Cardiac muscle cell (in vitro differentiated cells and primary cell): Measurements from ENCODE around the gene TNS1. TPM values are rescaled to one million over a fixed set of nuclear protein-coding genes. Genes with fewer than 3 reads are reported as not detected.

Experiments used
- DNase-seq, 2 donors: peaks; one replicate each; pipeline versions ENCODE4 v3.0.0 to v3.0.0-alpha.2; 2010 to 2017; ENCODE audit warnings: low read depth in 1 of 2, low spot score in 1 of 2
- H3K27ac ChIP-seq: fragments of 200-600 bp; sonication (generic); 2 replicates; pipeline ENCODE4 v1.5.1; 2016
- H3K27me3 ChIP-seq: fragments of 200-600 bp; sonication (generic); 2 replicates; pipeline ENCODE4 v1.6.0; 2016; ENCODE audit warnings: control low read depth
- H3K36me3 ChIP-seq: fragments of 200-600 bp; sonication (generic); 2 replicates; pipeline ENCODE4 v1.5.1; 2016; ENCODE audit warnings: control low read depth
- H3K4me1 ChIP-seq: fragments of 200-600 bp; sonication (generic); 2 replicates; pipeline ENCODE4 v1.8.1; 2017; ENCODE audit warnings: low read depth, mild to moderate bottlenecking, mixed run types
- H3K4me3 ChIP-seq: fragments of 200-600 bp; sonication (generic); 2 replicates; pipeline ENCODE4 v1.5.1; 2016; ENCODE audit warnings: mild to moderate bottlenecking
- H3K9me3 ChIP-seq: fragments of 200-600 bp; sonication (generic); 2 replicates; pipeline ENCODE4 v1.5.1; 2017; ENCODE audit warnings: low read depth, mild to moderate bottlenecking, control low read depth
- polyA plus RNA-seq: library from polyadenylated mRNA; unstranded; fragments of >200 nt; fragmentation: Nextera tagmentation; extraction: Ambion mirVana; gene quantifications from 2 replicates; pipeline ENCODE4 v1.2.1, GENCODE V29; 2016
- total RNA-seq: library from RNA; depleted of rRNA; stranded (reverse); fragments of >200 nt; gene quantifications from 2 replicates; pipeline ENCODE4 v1.2.3, GENCODE V29; 2016
- TF ChIP-seq, protein P1 (sequence below): IDR thresholded peaks from 2 replicates; pipeline ENCODE4 v1.5.1; 2012; ENCODE audit warnings: low read depth, mild to moderate bottlenecking, low read length

Gene TNS1
- total and polyA plus RNA-seq, 2 experiments from 2014 or later: 16.7 to 44.3 TPM

DNA sequence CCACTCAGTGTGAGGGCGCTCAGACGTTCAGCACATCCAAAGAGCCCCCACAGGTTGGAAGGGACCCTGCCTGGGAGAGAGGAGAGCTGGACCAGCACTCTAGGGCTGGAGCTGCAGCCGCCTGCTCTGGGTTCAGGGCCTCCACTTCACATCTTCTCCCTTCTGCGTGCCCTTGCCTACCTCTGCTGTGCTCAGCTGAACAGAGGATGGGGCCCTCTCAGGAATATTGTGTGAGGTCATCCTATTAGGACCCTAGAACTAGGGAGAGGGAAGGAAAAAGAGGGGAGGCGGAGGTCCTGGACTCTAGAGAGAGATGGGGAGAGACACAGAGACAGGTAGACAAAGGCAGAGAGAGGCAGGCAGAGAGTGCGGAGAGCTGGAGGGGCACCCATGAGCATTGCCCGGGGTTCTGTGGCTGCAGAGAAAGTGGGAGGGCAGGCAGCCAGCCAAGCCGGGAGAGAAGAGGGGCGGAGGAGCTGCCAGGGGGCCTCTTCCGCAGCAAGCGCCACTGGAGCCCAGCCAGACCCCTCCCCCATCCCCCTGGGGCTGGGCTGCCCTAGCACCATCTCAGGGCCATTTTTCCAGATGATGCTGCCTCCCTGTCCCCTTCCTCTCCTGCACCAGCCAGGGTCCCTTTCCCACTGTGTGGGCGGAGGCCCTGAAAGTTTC is 8.3 kb upstream of the TNS1 start:
- no peak overlapping the region for H3K4me3 ChIP-seq

DNA sequence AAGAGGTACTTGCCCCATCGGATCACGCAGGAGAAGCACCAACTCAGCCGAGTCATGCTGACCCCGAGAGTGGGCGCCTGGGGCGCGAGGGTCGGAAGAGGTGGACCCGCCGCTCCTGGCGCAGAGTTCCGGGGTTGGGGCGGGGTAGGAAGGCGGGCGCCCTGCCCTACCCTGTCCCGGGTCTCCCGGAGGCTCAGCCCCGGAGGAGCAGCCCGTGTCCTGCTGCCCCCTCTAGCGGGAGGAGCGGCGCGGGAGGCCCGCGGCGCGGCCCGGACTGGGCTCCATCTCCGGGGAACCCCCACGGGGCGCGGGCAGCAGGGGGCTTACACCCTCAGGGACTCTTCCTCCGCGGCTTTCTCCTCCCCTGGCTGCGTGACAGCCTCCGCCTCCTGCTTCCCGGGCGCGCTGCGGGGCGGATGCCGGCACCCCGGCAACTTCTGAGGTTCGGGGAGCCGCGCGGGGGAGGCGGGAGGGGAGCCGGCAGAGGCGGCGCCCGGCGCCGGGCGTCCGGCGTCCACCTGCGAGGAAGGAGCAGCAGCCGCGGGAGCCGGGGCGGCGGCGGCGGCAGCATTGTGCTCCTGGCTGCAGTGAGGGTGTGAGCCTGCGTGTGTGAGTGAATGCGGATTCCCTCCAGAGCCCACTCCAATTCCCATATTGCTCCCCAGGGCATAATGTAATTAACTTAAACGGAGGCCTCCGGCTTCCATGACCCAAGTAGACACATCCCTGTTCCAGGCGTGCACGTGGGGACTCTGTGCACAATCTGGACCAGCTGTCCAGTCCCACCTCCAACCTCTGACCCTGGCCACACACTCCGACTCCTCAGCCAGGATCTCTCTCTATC is 7.6 kb upstream of the TNS1 start:
- Histone ChIP-seq H3K4me3 (peak overlapping the region; percentile 29), H3K27me3 (peaks cover 49% of the 10 kb centered on the region), H3K27ac (no peak overlapping the region), H3K36me3 (no peaks in the 10 kb centered on the region), H3K4me1 (no peaks in the 10 kb centered on the region), H3K9me3 (no peaks in the 10 kb centered on the region)
- DNase-seq: peak; percentile 56 to 66
- TF ChIP-seq, protein P1, sequence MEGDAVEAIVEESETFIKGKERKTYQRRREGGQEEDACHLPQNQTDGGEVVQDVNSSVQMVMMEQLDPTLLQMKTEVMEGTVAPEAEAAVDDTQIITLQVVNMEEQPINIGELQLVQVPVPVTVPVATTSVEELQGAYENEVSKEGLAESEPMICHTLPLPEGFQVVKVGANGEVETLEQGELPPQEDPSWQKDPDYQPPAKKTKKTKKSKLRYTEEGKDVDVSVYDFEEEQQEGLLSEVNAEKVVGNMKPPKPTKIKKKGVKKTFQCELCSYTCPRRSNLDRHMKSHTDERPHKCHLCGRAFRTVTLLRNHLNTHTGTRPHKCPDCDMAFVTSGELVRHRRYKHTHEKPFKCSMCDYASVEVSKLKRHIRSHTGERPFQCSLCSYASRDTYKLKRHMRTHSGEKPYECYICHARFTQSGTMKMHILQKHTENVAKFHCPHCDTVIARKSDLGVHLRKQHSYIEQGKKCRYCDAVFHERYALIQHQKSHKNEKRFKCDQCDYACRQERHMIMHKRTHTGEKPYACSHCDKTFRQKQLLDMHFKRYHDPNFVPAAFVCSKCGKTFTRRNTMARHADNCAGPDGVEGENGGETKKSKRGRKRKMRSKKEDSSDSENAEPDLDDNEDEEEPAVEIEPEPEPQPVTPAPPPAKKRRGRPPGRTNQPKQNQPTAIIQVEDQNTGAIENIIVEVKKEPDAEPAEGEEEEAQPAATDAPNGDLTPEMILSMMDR: peak; percentile 71

More for the DNA sequence above, 8.3 kb upstream of the TNS1 start:
- H3K27me3 ChIP-seq: peaks cover 49% of the 10 kb centered on the region
- H3K4me1 ChIP-seq: no peaks in the 10 kb centered on the region
- TF ChIP-seq, protein P1: no peak
- H3K27ac ChIP-seq: no peak overlapping the region
- DNase-seq: peak in 1 of 2 donors; percentile 62
- no peaks in the 10 kb centered on the region for H3K9me3 ChIP-seq
- no peaks in the 10 kb centered on the region for H3K36me3 ChIP-seq

DNA sequence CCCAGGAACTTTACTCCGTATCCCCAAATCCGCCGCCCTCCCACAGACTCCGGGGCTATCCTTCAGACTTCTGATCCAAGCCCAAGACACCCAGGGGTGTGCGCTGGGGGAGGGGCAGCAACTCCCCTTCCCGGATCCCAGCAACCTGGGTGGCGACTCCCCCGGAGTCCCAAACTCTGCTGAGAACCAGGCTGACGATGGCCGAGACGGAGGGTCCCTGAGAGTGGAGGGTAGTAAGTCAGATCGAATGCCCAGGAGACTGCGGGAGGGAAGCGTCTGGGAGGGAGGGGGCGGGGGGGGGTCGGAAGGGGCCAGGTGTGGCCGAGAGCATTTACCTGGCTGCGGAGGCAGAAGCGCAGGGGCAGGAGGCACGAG is 7.0 kb upstream of the TNS1 start:
- Histone ChIP-seq H3K4me1 (no peaks in the 10 kb centered on the region), H3K9me3 (no peaks in the 10 kb centered on the region), H3K36me3 (no peaks in the 10 kb centered on the region), H3K4me3 (peak overlapping the region; percentile 29), H3K27me3 (peaks cover 49% of the 10 kb centered on the region), H3K27ac (no peak overlapping the region)
- TF ChIP-seq, protein P1: no peak
- DNase-seq: no peak

- no peaks in the 10 kb centered on the region for H3K36me3 ChIP-seq
- H3K27me3 ChIP-seq: peaks cover 49% of the 10 kb centered on the region
- no peak overlapping the region for H3K4me3 ChIP-seq
- TF ChIP-seq, protein P1: no peak
- DNase-seq: no peak
- H3K4me1 ChIP-seq: no peaks in the 10 kb centered on the region
- no peak overlapping the region for H3K27ac ChIP-seq
- H3K9me3 ChIP-seq: no peaks in the 10 kb centered on the region
These were observed 6.4 kb upstream of the TNS1 start for GRCh38 chr2:218009231-218009630.

DNA sequence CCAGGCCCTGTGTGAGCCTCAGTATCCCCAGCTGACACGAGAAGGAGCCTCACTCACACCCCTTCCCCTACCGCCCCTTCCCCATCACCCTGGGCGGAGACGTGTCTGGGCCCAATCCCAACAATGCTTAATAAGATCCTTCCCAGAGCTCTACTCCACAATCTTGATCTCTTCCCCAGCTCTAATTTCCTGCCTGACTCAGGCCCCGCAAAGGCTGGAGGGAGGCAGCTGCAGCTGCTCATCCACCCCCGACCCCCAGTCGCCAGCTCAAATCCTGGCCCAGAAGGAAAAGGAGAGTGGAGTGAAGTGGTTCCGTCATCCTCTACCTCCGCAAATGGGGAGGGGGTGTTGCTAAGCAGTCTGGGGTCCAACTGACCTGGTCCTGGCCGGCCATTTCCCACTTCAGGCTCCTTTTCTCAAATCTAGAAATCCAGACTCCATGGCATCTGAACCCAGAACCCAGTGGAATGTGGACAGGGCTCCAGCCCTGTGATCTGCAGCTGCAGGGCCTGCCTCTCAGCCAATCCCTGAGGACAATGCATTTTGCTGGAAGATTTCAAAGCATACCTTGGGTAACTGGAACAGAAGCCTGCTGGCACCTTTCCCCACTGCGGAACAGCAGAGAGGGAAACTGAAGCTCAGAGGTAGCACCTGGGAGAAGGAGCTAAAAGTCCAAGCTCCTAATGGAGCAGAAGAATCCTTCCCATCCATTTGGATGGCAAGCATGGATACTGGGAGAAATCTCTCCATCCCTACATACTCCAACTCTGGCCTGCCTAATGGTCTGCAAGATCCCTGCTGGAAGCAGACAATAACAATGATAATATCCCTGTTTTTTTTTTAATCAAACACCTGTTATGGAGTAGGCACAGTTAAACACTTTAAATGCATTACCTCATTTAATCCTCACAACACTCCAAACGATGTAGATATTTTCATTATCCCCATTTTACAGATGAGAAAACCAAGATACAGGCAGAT is 5.6 kb upstream of the TNS1 start:
- Histone ChIP-seq H3K27me3 (peaks cover 49% of the 10 kb centered on the region), H3K9me3 (no peaks in the 10 kb centered on the region), H3K36me3 (no peaks in the 10 kb centered on the region), H3K4me3 (no peak overlapping the region), H3K4me1 (peaks cover 4% of the 10 kb centered on the region), H3K27ac (no peak overlapping the region)
- TF ChIP-seq, protein P1: no peak
- DNase-seq: peak in 1 of 2 donors; percentile 61
